ENCODE results near the gene NAT10.

NAT10 gene

GRCh38 chr11:34191578-34191977, 86.1 kb downstream of the NAT10 start:
- no peak for DNase-seq

- no peak for DNase-seq
Measured at GRCh38 chr11:34192481-34193401, 87.3 kb downstream of the NAT10 start.

GRCh38 chr11:34194576-34195335, 89.3 kb downstream of the NAT10 start:
- DNase-seq = no peak
